ENCODE data around the gene CD63. TPM values are rescaled to one million over a fixed set of nuclear protein-coding genes. Genes with fewer than 3 reads are reported as not detected.

The CD63 gene
- total RNA-seq, 1 experiment from 2014 or later: 409 TPM

DNA sequence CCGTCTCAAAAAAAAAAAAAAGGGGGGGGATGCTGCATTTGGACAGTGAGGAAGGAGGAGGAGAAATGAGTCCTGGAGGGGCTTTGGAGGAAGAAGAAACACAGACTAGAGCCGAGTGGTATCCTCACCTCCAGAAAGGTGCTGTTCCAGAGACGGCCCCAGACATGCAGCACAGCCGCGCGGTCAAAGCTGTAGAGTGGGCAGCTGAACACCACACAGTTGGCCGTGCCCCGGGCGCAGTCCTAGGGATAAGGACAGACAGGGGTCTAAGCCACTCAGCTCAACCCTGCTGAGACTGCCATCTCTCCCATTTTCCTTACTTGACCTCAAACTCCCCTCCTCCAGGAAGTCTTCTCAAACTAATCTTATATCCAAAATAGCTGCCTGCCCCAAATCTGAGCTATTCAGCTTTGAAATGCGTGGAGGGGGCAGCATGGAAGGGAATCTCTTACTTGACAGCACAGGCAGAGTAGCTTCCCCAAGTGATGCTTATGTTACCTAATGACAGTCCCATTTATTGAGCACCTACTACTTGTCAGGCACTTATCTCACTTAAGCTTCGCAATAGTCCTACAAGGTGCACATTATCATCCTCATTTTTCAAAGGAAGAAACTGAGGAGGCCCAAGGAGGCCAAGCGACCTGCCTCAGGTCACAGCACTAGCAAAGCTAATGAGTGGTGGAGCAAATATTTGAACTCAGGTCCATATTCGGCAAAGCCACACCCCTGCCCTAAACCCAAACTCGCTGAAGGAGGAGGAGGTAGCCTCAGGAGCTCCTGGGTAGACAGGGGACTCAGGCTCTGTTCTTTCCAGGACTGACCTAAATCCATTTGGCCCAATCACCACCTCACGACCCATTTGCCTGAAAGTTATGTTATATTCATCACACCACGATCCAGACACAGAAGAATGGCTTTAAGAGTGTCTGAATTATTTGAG, 39.8 kb downstream of the CD63 start:
- no peak overlapping the region for H3K4me3 Mint-ChIP-seq
- ATAC-seq (no peak), DNase-seq (ENCODE audit: low spot score) (no peak)
- H3K36me3 Mint-ChIP-seq: peaks cover 21% of the 10 kb centered on the region
- no peaks in the 10 kb centered on the region for H3K9me3 Mint-ChIP-seq
- H3K4me1 Mint-ChIP-seq: no peaks in the 10 kb centered on the region
- TF ChIP-seq ZNF416 (CRISPR knock-in tag; IDR thresholded peaks at IDR 0.05) (no peak), GRHL2 (CRISPR knock-in tag; IDR thresholded peaks at IDR 0.05; ENCODE audit: insufficient replicate concordance, severe bottlenecking) (no peak), SP1 (CRISPR knock-in tag; conservative IDR thresholded peaks at IDR 0.05) (no peak), NFE2L1 (CRISPR knock-in tag; IDR thresholded peaks at IDR 0.05) (no peak), NR2C2 (CRISPR knock-in tag; IDR thresholded peaks at IDR 0.05) (no peak), ESRRA (CRISPR knock-in tag; IDR thresholded peaks at IDR 0.05; ENCODE audit: borderline replicate concordance) (no peak), CREB1 (CRISPR knock-in tag; IDR thresholded peaks at IDR 0.05) (no peak), ZNF219 (CRISPR knock-in tag; IDR thresholded peaks at IDR 0.05; ENCODE audit: borderline replicate concordance) (no peak)
- TF ChIP-seq, protein P1, sequence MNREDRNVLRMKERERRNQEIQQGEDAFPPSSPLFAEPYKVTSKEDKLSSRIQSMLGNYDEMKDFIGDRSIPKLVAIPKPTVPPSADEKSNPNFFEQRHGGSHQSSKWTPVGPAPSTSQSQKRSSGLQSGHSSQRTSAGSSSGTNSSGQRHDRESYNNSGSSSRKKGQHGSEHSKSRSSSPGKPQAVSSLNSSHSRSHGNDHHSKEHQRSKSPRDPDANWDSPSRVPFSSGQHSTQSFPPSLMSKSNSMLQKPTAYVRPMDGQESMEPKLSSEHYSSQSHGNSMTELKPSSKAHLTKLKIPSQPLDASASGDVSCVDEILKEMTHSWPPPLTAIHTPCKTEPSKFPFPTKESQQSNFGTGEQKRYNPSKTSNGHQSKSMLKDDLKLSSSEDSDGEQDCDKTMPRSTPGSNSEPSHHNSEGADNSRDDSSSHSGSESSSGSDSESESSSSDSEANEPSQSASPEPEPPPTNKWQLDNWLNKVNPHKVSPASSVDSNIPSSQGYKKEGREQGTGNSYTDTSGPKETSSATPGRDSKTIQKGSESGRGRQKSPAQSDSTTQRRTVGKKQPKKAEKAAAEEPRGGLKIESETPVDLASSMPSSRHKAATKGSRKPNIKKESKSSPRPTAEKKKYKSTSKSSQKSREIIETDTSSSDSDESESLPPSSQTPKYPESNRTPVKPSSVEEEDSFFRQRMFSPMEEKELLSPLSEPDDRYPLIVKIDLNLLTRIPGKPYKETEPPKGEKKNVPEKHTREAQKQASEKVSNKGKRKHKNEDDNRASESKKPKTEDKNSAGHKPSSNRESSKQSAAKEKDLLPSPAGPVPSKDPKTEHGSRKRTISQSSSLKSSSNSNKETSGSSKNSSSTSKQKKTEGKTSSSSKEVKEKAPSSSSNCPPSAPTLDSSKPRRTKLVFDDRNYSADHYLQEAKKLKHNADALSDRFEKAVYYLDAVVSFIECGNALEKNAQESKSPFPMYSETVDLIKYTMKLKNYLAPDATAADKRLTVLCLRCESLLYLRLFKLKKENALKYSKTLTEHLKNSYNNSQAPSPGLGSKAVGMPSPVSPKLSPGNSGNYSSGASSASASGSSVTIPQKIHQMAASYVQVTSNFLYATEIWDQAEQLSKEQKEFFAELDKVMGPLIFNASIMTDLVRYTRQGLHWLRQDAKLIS (CRISPR knock-in tag; IDR thresholded peaks at IDR 0.05; ENCODE audit: borderline replicate concordance): no peak
- TF ChIP-seq, protein P2, sequence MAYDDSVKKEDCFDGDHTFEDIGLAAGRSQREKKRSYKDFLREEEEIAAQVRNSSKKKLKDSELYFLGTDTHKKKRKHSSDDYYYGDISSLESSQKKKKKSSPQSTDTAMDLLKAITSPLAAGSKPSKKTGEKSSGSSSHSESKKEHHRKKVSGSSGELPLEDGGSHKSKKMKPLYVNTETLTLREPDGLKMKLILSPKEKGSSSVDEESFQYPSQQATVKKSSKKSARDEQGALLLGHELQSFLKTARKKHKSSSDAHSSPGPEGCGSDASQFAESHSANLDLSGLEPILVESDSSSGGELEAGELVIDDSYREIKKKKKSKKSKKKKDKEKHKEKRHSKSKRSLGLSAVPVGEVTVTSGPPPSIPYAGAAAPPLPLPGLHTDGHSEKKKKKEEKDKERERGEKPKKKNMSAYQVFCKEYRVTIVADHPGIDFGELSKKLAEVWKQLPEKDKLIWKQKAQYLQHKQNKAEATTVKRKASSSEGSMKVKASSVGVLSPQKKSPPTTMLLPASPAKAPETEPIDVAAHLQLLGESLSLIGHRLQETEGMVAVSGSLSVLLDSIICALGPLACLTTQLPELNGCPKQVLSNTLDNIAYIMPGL (CRISPR knock-in tag; IDR thresholded peaks at IDR 0.05): no peak
- TF ChIP-seq, protein P3, sequence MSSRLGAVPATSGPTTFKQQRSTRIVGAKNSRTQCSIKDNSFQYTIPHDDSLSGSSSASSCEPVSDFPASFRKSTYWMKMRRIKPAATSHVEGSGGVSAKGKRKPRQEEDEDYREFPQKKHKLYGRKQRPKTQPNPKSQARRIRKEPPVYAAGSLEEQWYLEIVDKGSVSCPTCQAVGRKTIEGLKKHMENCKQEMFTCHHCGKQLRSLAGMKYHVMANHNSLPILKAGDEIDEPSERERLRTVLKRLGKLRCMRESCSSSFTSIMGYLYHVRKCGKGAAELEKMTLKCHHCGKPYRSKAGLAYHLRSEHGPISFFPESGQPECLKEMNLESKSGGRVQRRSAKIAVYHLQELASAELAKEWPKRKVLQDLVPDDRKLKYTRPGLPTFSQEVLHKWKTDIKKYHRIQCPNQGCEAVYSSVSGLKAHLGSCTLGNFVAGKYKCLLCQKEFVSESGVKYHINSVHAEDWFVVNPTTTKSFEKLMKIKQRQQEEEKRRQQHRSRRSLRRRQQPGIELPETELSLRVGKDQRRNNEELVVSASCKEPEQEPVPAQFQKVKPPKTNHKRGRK (CRISPR knock-in tag; IDR thresholded peaks at IDR 0.05; ENCODE audit: borderline replicate concordance): no peak
- TF ChIP-seq, protein P4, sequence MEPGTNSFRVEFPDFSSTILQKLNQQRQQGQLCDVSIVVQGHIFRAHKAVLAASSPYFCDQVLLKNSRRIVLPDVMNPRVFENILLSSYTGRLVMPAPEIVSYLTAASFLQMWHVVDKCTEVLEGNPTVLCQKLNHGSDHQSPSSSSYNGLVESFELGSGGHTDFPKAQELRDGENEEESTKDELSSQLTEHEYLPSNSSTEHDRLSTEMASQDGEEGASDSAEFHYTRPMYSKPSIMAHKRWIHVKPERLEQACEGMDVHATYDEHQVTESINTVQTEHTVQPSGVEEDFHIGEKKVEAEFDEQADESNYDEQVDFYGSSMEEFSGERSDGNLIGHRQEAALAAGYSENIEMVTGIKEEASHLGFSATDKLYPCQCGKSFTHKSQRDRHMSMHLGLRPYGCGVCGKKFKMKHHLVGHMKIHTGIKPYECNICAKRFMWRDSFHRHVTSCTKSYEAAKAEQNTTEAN (CRISPR knock-in tag; IDR thresholded peaks at IDR 0.05): no peak
- TF ChIP-seq, protein P5, sequence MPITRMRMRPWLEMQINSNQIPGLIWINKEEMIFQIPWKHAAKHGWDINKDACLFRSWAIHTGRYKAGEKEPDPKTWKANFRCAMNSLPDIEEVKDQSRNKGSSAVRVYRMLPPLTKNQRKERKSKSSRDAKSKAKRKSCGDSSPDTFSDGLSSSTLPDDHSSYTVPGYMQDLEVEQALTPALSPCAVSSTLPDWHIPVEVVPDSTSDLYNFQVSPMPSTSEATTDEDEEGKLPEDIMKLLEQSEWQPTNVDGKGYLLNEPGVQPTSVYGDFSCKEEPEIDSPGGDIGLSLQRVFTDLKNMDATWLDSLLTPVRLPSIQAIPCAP (CRISPR knock-in tag; IDR thresholded peaks at IDR 0.05): no peak
- TF ChIP-seq, protein P6, sequence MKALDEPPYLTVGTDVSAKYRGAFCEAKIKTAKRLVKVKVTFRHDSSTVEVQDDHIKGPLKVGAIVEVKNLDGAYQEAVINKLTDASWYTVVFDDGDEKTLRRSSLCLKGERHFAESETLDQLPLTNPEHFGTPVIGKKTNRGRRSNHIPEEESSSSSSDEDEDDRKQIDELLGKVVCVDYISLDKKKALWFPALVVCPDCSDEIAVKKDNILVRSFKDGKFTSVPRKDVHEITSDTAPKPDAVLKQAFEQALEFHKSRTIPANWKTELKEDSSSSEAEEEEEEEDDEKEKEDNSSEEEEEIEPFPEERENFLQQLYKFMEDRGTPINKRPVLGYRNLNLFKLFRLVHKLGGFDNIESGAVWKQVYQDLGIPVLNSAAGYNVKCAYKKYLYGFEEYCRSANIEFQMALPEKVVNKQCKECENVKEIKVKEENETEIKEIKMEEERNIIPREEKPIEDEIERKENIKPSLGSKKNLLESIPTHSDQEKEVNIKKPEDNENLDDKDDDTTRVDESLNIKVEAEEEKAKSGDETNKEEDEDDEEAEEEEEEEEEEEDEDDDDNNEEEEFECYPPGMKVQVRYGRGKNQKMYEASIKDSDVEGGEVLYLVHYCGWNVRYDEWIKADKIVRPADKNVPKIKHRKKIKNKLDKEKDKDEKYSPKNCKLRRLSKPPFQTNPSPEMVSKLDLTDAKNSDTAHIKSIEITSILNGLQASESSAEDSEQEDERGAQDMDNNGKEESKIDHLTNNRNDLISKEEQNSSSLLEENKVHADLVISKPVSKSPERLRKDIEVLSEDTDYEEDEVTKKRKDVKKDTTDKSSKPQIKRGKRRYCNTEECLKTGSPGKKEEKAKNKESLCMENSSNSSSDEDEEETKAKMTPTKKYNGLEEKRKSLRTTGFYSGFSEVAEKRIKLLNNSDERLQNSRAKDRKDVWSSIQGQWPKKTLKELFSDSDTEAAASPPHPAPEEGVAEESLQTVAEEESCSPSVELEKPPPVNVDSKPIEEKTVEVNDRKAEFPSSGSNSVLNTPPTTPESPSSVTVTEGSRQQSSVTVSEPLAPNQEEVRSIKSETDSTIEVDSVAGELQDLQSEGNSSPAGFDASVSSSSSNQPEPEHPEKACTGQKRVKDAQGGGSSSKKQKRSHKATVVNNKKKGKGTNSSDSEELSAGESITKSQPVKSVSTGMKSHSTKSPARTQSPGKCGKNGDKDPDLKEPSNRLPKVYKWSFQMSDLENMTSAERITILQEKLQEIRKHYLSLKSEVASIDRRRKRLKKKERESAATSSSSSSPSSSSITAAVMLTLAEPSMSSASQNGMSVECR (CRISPR knock-in tag; IDR thresholded peaks at IDR 0.05; ENCODE audit: borderline replicate concordance): no peak
- H3K27me3 Mint-ChIP-seq (ENCODE audit: low read depth): no peaks in the 10 kb centered on the region; the same call in 1 of the 2 replicates
- ChIA-PET POLR2A (interaction anchor here (0.6 kb wide), 1 partner anchor 659 kb away, joined by 3 read pairs; no protein-coding TSS in a partner anchor), CTCF (no interaction called here)
- no peak overlapping the region for H3K27ac Mint-ChIP-seq

All from WTC11 (cell line).